ENCODE data around the gene G2E3. TPM values are rescaled to one million over a fixed set of nuclear protein-coding genes. Genes with fewer than 3 reads are reported as not detected.
A peak's percentile ranks its signal among the peaks of the same experiment; 100 is the strongest.

The G2E3 gene
- total and polyA plus RNA-seq, 2 of the 13 experiments (the other 11 are each of a cell fraction or from before 2014, with no cell fraction given): 22.8 to 63.0 TPM

GRCh38 chr14:30621940-30622830 is 63.2 kb downstream of the G2E3 start, which contains the start of gene SCFD1 (continued):
- TF ChIP-seq ZC3H13 (CRISPR knock-in tag; IDR thresholded peaks at IDR 0.05): peak; percentile 97
- no peak; the same call in 1 of the 2 replicates for TF ChIP-seq NR1H2 (CRISPR knock-in tag; IDR thresholded peaks at IDR 0.05; ENCODE audit: borderline replicate concordance, low read depth)
- TF ChIP-seq ZNF101 (CRISPR knock-in tag; IDR thresholded peaks at IDR 0.05; ENCODE audit: borderline replicate concordance, low read depth): peak; percentile 98
- peak; percentile 49; the same call in 1 of the 2 replicates for TF ChIP-seq ZFP62 (CRISPR knock-in tag; IDR thresholded peaks at IDR 0.05)
- no peak for TF ChIP-seq ATAD3A (CRISPR knock-in tag; IDR thresholded peaks at IDR 0.05)
- peak; percentile 60 for TF ChIP-seq HMG20A (CRISPR knock-in tag; IDR thresholded peaks at IDR 0.05; ENCODE audit: borderline replicate concordance)
- no peak; the same call in 1 of the 2 replicates for TF ChIP-seq CENPT (CRISPR knock-in tag; IDR thresholded peaks at IDR 0.05; ENCODE audit: low read depth)
- no peak for TF ChIP-seq FOXA1 (IDR thresholded peaks at IDR 0.05)
- TF ChIP-seq FOXA1 (CRISPR knock-in tag; IDR thresholded peaks at IDR 0.05): peak; percentile 67
- peak; percentile 99 for TF ChIP-seq ZNF556 (CRISPR knock-in tag; IDR thresholded peaks at IDR 0.05; ENCODE audit: borderline replicate concordance)
- TF ChIP-seq, protein P1, sequence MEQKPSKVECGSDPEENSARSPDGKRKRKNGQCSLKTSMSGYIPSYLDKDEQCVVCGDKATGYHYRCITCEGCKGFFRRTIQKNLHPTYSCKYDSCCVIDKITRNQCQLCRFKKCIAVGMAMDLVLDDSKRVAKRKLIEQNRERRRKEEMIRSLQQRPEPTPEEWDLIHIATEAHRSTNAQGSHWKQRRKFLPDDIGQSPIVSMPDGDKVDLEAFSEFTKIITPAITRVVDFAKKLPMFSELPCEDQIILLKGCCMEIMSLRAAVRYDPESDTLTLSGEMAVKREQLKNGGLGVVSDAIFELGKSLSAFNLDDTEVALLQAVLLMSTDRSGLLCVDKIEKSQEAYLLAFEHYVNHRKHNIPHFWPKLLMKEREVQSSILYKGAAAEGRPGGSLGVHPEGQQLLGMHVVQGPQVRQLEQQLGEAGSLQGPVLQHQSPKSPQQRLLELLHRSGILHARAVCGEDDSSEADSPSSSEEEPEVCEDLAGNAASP (CRISPR knock-in tag; IDR thresholded peaks at IDR 0.05; ENCODE audit: borderline replicate concordance): peak; percentile 89
- TF ChIP-seq ZNF691 (CRISPR knock-in tag; IDR thresholded peaks at IDR 0.05; ENCODE audit: borderline replicate concordance, low read depth): peak; percentile 98
- peak; percentile 98 for TF ChIP-seq ZNF790 (CRISPR knock-in tag; IDR thresholded peaks at IDR 0.05; ENCODE audit: borderline replicate concordance)
- peak; percentile 95 for TF ChIP-seq ZNF329 (CRISPR knock-in tag; IDR thresholded peaks at IDR 0.05; ENCODE audit: low read depth)
- TF ChIP-seq MIER2 (CRISPR knock-in tag; IDR thresholded peaks at IDR 0.05): peak; percentile 90
- peak; percentile 96; the same call in 1 of the 2 replicates for TF ChIP-seq HES4 (CRISPR knock-in tag; IDR thresholded peaks at IDR 0.05; ENCODE audit: borderline replicate concordance)
- TF ChIP-seq ZNF20 (CRISPR knock-in tag; IDR thresholded peaks at IDR 0.05): peak; percentile 71; the same call in 1 of the 2 replicates
- peak; percentile 100 for TF ChIP-seq POLR2AphosphoS5 (IDR thresholded peaks at IDR 0.05; ENCODE audit: low read depth, low read length)
- TF ChIP-seq IRF1 (CRISPR knock-in tag; IDR thresholded peaks at IDR 0.05; ENCODE audit: low read depth): peak; percentile 93
- peak; percentile 38 for TF ChIP-seq ZNF354B (CRISPR knock-in tag; IDR thresholded peaks at IDR 0.05)
- 0 out of 2 replicates have a peak, but pooled peaks have one; percentile 10 for TF ChIP-seq CEBPZ (IDR thresholded peaks at IDR 0.05; ENCODE audit: low read length)
- peak; percentile 90 for TF ChIP-seq TFDP2 (CRISPR knock-in tag; IDR thresholded peaks at IDR 0.05)
